HCT116 (cell line): ENCODE measurements around the gene NPSR1.

ENCODE experiments used
- EGR1 ChIP-seq: IDR thresholded peaks from 2 replicates; pipeline ENCODE4 v1.6.1; 2012; ENCODE audit warnings: low read depth
- JUND ChIP-seq: IDR thresholded peaks from 2 replicates; pipeline ENCODE4 v1.6.1; 2012
- POLR2A ChIP-seq: IDR thresholded peaks from 2 replicates; pipeline ENCODE4 v1.7.0; 2011; ENCODE audit warnings: borderline replicate concordance; ENCODE audit not compliant: insufficient read depth, insufficient read length; ENCODE audit errors: extremely low read depth
- POLR2AphosphoS5 ChIP-seq: IDR thresholded peaks from 2 replicates; pipeline ENCODE4 v1.6.1; 2011; ENCODE audit warnings: mild to moderate bottlenecking, low read depth, low read length, moderate library complexity
- SIN3A ChIP-seq: IDR thresholded peaks from 2 replicates; pipeline ENCODE4 v1.6.1; 2012; ENCODE audit warnings: low read depth
- YY1 ChIP-seq: IDR thresholded peaks from 2 replicates; pipeline ENCODE4 v1.6.1; 2011; ENCODE audit warnings: low read length, low read depth, moderate library complexity, mild to moderate bottlenecking; ENCODE audit not compliant: insufficient replicate concordance; ENCODE audit errors: extremely low read depth
- ZFX ChIP-seq: fragments of 450-650 bp; IDR thresholded peaks from 2 replicates; pipeline ENCODE4 v1.6.1; 2017
- ZNF274 ChIP-seq: fragments of 200-500 bp; sonication (Bioruptor generic); IDR thresholded peaks from 2 replicates; pipeline ENCODE4 v1.6.1; 2014; ENCODE audit warnings: mild to moderate bottlenecking, low read depth, low read length, inconsistent platforms
- TF ChIP-seq, protein P1 (sequence below): IDR thresholded peaks from 2 replicates; pipeline ENCODE4 v1.6.1; 2012; ENCODE audit warnings: low read depth

GRCh38 chr7:34848670-34849069 is 190.7 kb downstream of the NPSR1 start:
- TF ChIP-seq, protein P1, sequence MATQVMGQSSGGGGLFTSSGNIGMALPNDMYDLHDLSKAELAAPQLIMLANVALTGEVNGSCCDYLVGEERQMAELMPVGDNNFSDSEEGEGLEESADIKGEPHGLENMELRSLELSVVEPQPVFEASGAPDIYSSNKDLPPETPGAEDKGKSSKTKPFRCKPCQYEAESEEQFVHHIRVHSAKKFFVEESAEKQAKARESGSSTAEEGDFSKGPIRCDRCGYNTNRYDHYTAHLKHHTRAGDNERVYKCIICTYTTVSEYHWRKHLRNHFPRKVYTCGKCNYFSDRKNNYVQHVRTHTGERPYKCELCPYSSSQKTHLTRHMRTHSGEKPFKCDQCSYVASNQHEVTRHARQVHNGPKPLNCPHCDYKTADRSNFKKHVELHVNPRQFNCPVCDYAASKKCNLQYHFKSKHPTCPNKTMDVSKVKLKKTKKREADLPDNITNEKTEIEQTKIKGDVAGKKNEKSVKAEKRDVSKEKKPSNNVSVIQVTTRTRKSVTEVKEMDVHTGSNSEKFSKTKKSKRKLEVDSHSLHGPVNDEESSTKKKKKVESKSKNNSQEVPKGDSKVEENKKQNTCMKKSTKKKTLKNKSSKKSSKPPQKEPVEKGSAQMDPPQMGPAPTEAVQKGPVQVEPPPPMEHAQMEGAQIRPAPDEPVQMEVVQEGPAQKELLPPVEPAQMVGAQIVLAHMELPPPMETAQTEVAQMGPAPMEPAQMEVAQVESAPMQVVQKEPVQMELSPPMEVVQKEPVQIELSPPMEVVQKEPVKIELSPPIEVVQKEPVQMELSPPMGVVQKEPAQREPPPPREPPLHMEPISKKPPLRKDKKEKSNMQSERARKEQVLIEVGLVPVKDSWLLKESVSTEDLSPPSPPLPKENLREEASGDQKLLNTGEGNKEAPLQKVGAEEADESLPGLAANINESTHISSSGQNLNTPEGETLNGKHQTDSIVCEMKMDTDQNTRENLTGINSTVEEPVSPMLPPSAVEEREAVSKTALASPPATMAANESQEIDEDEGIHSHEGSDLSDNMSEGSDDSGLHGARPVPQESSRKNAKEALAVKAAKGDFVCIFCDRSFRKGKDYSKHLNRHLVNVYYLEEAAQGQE: no peak
- TF ChIP-seq EGR1: no peak
- TF ChIP-seq ZFX: no peak
- TF ChIP-seq POLR2A: no peak
- no peak for TF ChIP-seq SIN3A
- no peak for TF ChIP-seq POLR2AphosphoS5
- TF ChIP-seq YY1: no peak
- no peak for TF ChIP-seq ZNF274
- no peak for TF ChIP-seq JUND
